HG03354 (cell line): ENCODE results near the gene HSPBP1.

Experiments
- ATAC-seq: cut with Tn5 transposase; IDR thresholded peaks from one replicate; pipeline ENCODE4 v1.9.1; 2021; ENCODE audit warnings: mild to moderate bottlenecking; ENCODE audit not compliant: unreplicated experiment, poor library complexity, severe bottlenecking

HSPBP1 gene

GRCh38 chr19:55277494-55277893, 2.4 kb downstream of the HSPBP1 start:
- no peak for ATAC-seq

GRCh38 chr19:55276720-55277430, 3.0 kb downstream of the HSPBP1 start:
- peak; percentile 9 for ATAC-seq

GRCh38 chr19:55275851-55276719, 3.8 kb downstream of the HSPBP1 start:
- ATAC-seq: peak; percentile 60

- no peak for ATAC-seq
Measured at GRCh38 chr19:55273978-55274707, 5.8 kb downstream of the HSPBP1 start.

GRCh38 chr19:55272142-55272541, 7.8 kb downstream of the HSPBP1 start:
- no peak for ATAC-seq

- ATAC-seq: no peak
Measured at GRCh38 chr19:55270172-55270942, 9.6 kb downstream of the HSPBP1 start.

- ATAC-seq: no peak
Measured at GRCh38 chr19:55269299-55269698, 10.6 kb downstream of the HSPBP1 start.

- no peak for ATAC-seq
Measured at GRCh38 chr19:55266840-55267239, 13.1 kb downstream of the HSPBP1 start.

- ATAC-seq: no peak
Measured at GRCh38 chr19:55266404-55266803, 13.5 kb downstream of the HSPBP1 start.

GRCh38 chr19:55265723-55266386, 14.1 kb downstream of the HSPBP1 start:
- ATAC-seq: no peak

- no peak for ATAC-seq
Measured at GRCh38 chr19:55265173-55265572, 14.7 kb downstream of the HSPBP1 start.

- ATAC-seq: no peak
Measured at GRCh38 chr19:55264531-55264930, 15.4 kb downstream of the HSPBP1 start.

- ATAC-seq: no peak
Measured at GRCh38 chr19:55262359-55262758, 17.6 kb downstream of the HSPBP1 start.

GRCh38 chr19:55261671-55262126, 18.2 kb downstream of the HSPBP1 start:
- ATAC-seq: no peak

GRCh38 chr19:55259540-55260210, 20.2 kb downstream of the HSPBP1 start:
- ATAC-seq: no peak

GRCh38 chr19:55258828-55259539, 20.9 kb downstream of the HSPBP1 start, which contains the start of gene PPP6R1:
PPP6R1 (minus strand) TSS chr19:55259017; CDS start chr19:55247103, 11,914 bp downstream.
- peak; percentile 73 for ATAC-seq

- peak; percentile 11 for ATAC-seq
Measured at GRCh38 chr19:55258476-55258827, 21.5 kb downstream of the HSPBP1 start.
